GM12878 (cell line): ENCODE results near the gene FBLIM1. TPM values are rescaled to one million over a fixed set of nuclear protein-coding genes. Genes with fewer than 3 reads are reported as not detected.
A peak's percentile ranks its signal among the peaks of the same experiment; 100 is the strongest.

Source experiments
- BCLAF1 ChIP-seq: fragments of 450-650 bp; IDR thresholded peaks from 2 replicates; pipeline ENCODE4 v1.6.1; 2017; ENCODE audit warnings: antibody characterized with exemption, mild to moderate bottlenecking, moderate library complexity
- BHLHE40 ChIP-seq, 2 experiments: fragments of 450-650 bp in 1 of 2; IDR thresholded peaks; 2 replicates each; pipeline ENCODE4 v1.6.1; 2011 to 2017; ENCODE audit warnings: low read depth in 2 of 2, borderline replicate concordance in 1 of 2, improper control_type of control experiment in 1 of 2, low read length in 1 of 2, mild to moderate bottlenecking in 1 of 2
- CEBPB ChIP-seq, 2 experiments: fragments of 150-350 bp in 1 of 2; IDR thresholded peaks; 2 replicates each; pipeline ENCODE4 v1.6.1; 2012 to 2014; ENCODE audit warnings: low read depth in 2 of 2, low read length in 2 of 2, borderline replicate concordance in 1 of 2, inconsistent platforms in 1 of 2
- DPF2 ChIP-seq: fragments of 450-650 bp; IDR thresholded peaks from 2 replicates; pipeline ENCODE4 v1.6.1; 2017; ENCODE audit warnings: mild to moderate bottlenecking
- HDAC2 ChIP-seq: fragments of 200-600 bp; sonication (generic); IDR thresholded peaks from 2 replicates; pipeline ENCODE4 v1.6.1; 2017
- LARP7 ChIP-seq: fragments of 450-650 bp; IDR thresholded peaks from 2 replicates; pipeline ENCODE4 v1.6.1; 2017; ENCODE audit warnings: mild to moderate bottlenecking
- MEF2B ChIP-seq: fragments of 450-650 bp; IDR thresholded peaks from 2 replicates; pipeline ENCODE4 v1.6.1; 2018; ENCODE audit warnings: mild to moderate bottlenecking, moderate library complexity; ENCODE audit not compliant: partially characterized antibody, poor library complexity, severe bottlenecking
- NFXL1 ChIP-seq: fragments of 450-650 bp; IDR thresholded peaks from 2 replicates; pipeline ENCODE4 v1.6.1; 2017; ENCODE audit warnings: antibody characterized with exemption, mild to moderate bottlenecking, borderline replicate concordance
- NR2F1 ChIP-seq: fragments of 450-650 bp; conservative IDR thresholded peaks from 2 replicates; pipeline ENCODE4 v1.6.1; 2017; ENCODE audit warnings: mild to moderate bottlenecking
- POLR2AphosphoS5 ChIP-seq: IDR thresholded peaks from 2 replicates; pipeline ENCODE4 v1.6.1; 2011; ENCODE audit warnings: mild to moderate bottlenecking, low read length, inconsistent platforms
- POU2F2 ChIP-seq: IDR thresholded peaks from 3 replicates; pipeline ENCODE4 v1.6.1; 2011; ENCODE audit warnings: low read depth, mild to moderate bottlenecking, low read length, borderline replicate concordance
- RB1 ChIP-seq: fragments of 450-650 bp; formaldehyde crosslinking; IDR thresholded peaks from 2 replicates; pipeline ENCODE4 v1.6.1; 2017; ENCODE audit warnings: mild to moderate bottlenecking, borderline replicate concordance
- REST ChIP-seq: IDR thresholded peaks from 2 replicates; pipeline ENCODE4 v1.6.1; 2012; ENCODE audit warnings: mild to moderate bottlenecking, low read depth, low read length
- RUNX3 ChIP-seq: IDR thresholded peaks from 2 replicates; pipeline ENCODE4 v1.6.1; 2012; ENCODE audit warnings: low read length, inconsistent platforms
- SKIL ChIP-seq: fragments of 450-650 bp; IDR thresholded peaks from 2 replicates; pipeline ENCODE4 v1.6.1; 2017; ENCODE audit warnings: mild to moderate bottlenecking, low read depth, inconsistent platforms; ENCODE audit not compliant: poor library complexity, severe bottlenecking
- SMAD5 ChIP-seq: IDR thresholded peaks from 2 replicates; pipeline ENCODE4 v1.6.1; 2016; ENCODE audit warnings: antibody characterized with exemption, low read depth
- STAT3 ChIP-seq: IDR thresholded peaks from 2 replicates; pipeline ENCODE4 v1.6.1; 2011; ENCODE audit warnings: low read depth, low read length, improper control_type of control experiment
- SUPT20H ChIP-seq: IDR thresholded peaks from 2 replicates; pipeline ENCODE4 v1.6.1; 2011; ENCODE audit warnings: low read depth, mild to moderate bottlenecking, low read length, moderate library complexity, borderline replicate concordance; ENCODE audit not compliant: control insufficient read depth
- WRNIP1 ChIP-seq: IDR thresholded peaks from 2 replicates; pipeline ENCODE4 v1.6.1; 2011; ENCODE audit warnings: low read depth, low read length, improper control_type of control experiment, borderline replicate concordance
- YY1 ChIP-seq: IDR thresholded peaks from 2 replicates; pipeline ENCODE4 v1.6.1; 2011; ENCODE audit warnings: low read depth, mild to moderate bottlenecking, low read length
- ZBED1 ChIP-seq: IDR thresholded peaks from 2 replicates; pipeline ENCODE4 v1.6.1; 2016; ENCODE audit warnings: borderline replicate concordance
- polyA plus RNA-seq, 11 experiments: library from polyadenylated mRNA; depleted of rRNA in 4 of 11; unstranded in 6 of 11; stranded (reverse) in 5 of 11; fragments of >200 nt; fragmentation: Nextera tagmentation in 4 of 11; fragmentation: Illumina TruSeq in 1 of 11; extraction: Ambion mirVana in 4 of 11; extraction: Trizol in 1 of 11; gene quantifications; 1 replicate in 1 of 11; 2 replicates in 10 of 11; pipeline versions ENCODE4 v1.2.1 to v1.2.3, GENCODE V29; 2011 to 2016; ENCODE audit warnings: inconsistent platforms in 2 of 11, missing spikeins in 2 of 11, low read depth in 1 of 11
- total RNA-seq, 4 experiments: library from RNA; depleted of rRNA in 3 of 4; stranded (reverse); fragments of >200 nt in 3 of 4; fragmentation: Illumina TruSeq in 1 of 4; extraction: Trizol in 1 of 4; gene quantifications; 2 replicates each; pipeline versions ENCODE4 v1.2.1 to v1.2.3, GENCODE V29; 2013 to 2021

FBLIM1 gene
- total and polyA plus RNA-seq, 10 of the 15 experiments (the other 5 are each of a cell fraction or from before 2014, with no cell fraction given), result 0.03 to 0.13 TPM; not detected in 8

- TF ChIP-seq YY1 (peak; percentile 100), STAT3 (no peak), WRNIP1 (no peak), LARP7 (peak; percentile 94), DPF2 (peak; percentile 96), BHLHE40 (IDR thresholded peaks at IDR 0.05; ENCODE audit: borderline replicate concordance in 1 of 2, low read depth in 2 of 2, low read length in 1 of 2) (peak; percentile 83 to 85; a peak in 3 of 4 replicates), SKIL (peak; percentile 38), MEF2B (peak; percentile 85), CEBPB (IDR thresholded peaks at IDR 0.05; ENCODE audit: borderline replicate concordance in 1 of 2, low read depth in 2 of 2, low read length in 2 of 2) (no peak; a peak in 1 of 4 replicates), HDAC2 (0 out of 2 replicates have a peak, but pooled peaks have one; percentile 26), SUPT20H (no peak), REST (no peak), ZBED1 (peak; percentile 8; the same call in 1 of the 2 replicates), POLR2AphosphoS5 (peak; percentile 85), RB1 (0 out of 2 replicates have a peak, but pooled peaks have one; percentile 49), RUNX3 (peak; percentile 78), BCLAF1 (no peak), NFXL1 (no peak), NR2F1 (peak; percentile 72), SMAD5 (peak; percentile 62; the same call in 1 of the 2 replicates), POU2F2 (peak; percentile 74)
Measured at GRCh38 chr1:15834406-15835204, 76.0 kb downstream of the FBLIM1 start (continued).
